H4 (cell line): ENCODE measurements around the gene HSPA14. TPM values are rescaled to one million over a fixed set of nuclear protein-coding genes. Genes with fewer than 3 reads are reported as not detected.
"Not testable (repeated sequence)": the region's sequence is repeated elsewhere in the genome, so short reads cannot be mapped to it uniquely, and the experiment has no call there.

ENCODE experiments used
- DNase-seq: peaks from one replicate; pipeline ENCODE4 v3.0.0-alpha.2; 2015; ENCODE audit warnings: low spot score
- total RNA-seq: library from RNA; depleted of rRNA; stranded (reverse); fragments of >200 nt; shearing (Covaris generic); gene quantifications from 2 replicates; pipeline ENCODE4 v1.2.3, GENCODE V29; 2014

HSPA14 gene
- total RNA-seq, 1 experiment from 2014 or later: 19.5 TPM

- no peak for DNase-seq
Measured at GRCh38 chr10:14837003-14837756, 926 bp upstream of the HSPA14 start.

- no peak for DNase-seq
Measured at GRCh38 chr10:14838582-14839304, 637 bp downstream of the HSPA14 start.

- no peak for DNase-seq
Measured at GRCh38 chr10:14839305-14839695, 1.2 kb downstream of the HSPA14 start.

- no peak for DNase-seq
Measured at GRCh38 chr10:14840178-14840577, 2.1 kb downstream of the HSPA14 start.

GRCh38 chr10:14843327-14843988 is 5.4 kb downstream of the HSPA14 start:
- no peak for DNase-seq

GRCh38 chr10:14844948-14845347 is 6.8 kb downstream of the HSPA14 start:
- no peak for DNase-seq

DNA sequence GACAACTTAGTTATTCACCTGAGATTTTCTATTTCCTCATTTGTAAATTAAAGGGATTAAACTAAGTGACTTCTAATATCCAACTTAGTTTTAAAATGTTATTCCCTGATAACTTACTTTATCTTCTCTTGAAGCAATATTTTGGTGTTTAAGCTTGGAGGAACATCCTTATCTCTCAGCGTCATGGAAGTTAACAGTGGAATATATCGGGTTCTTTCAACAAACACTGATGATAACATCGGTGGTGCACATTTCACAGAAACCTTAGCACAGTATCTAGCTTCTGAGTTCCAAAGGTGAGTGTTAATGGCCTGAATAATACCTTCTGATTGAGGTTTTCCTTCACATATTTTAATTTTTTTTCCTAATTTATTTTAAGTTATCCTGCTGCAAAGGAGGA is 14.1 kb downstream of the HSPA14 start:
- no peak for DNase-seq

DNA sequence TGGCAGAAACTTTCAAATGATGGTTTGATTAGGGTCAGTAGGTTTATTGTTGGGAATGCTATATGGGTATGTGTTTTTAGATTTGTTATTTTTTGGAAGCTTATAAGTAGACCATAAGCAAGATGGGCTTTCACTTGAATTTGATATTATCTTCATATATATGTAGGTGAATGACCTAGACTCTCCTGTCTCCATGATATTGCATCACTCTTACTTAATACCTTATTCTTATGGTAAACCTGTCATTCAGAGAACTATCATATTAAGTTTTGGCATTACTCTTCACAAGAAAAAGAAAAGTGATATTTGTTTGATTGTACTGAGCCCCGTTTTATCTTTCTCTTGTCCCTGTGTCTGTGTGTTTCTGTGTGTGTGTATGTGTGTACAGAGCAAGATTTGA is 17.3 kb downstream of the HSPA14 start:
- no peak for DNase-seq

DNA sequence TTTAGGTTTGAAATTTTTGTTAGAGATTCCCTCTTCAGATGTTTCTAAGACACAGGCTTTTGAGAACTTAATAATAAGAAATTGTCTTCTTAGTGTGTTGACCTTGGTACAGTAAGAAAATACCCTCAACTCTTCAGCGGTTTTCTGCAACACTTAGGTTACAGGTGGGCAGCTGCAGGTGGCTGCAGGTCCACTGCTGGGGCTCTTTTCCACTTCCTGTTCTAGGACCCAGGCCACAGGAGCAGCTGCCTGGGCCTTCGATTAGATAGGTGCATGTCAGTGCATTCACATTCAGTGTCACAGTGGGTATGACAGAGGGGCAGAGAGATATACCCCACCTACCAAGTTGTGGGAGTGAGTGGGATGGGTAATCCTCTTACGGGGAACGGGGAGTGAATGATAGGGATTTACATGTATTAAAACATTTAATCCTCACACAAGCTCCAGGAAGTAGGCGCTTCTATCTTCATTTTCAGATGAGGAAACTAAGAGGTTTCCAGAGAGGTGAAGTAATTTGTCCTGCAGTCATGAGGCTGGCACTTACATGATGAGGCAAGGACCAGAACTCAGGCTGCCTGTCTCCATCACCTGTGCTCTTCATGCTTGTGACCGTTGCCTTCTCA is 20.3 kb downstream of the HSPA14 start:
- DNase-seq: no peak

- no peak for DNase-seq
Measured at GRCh38 chr10:14859043-14859442, 20.9 kb downstream of the HSPA14 start.

DNA sequence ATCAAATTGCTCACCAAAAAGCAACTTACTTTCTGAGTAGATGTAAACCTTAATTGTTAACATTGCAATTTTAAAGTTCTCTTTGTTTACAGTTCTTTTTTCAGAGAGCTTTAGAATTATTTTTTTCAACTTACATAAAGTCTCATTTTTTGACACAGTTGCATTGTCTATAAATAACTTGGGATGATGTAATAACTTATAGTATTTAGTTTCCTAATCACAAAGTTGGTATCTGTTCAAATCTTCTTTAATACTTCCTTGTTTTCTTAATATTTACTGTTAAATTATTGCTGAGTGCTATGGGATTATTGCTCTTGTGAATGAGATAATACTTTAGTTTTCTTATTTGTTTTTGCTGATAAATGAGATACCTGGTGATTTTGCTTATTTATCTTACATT is 21.7 kb downstream of the HSPA14 start:
- DNase-seq: no peak

DNA sequence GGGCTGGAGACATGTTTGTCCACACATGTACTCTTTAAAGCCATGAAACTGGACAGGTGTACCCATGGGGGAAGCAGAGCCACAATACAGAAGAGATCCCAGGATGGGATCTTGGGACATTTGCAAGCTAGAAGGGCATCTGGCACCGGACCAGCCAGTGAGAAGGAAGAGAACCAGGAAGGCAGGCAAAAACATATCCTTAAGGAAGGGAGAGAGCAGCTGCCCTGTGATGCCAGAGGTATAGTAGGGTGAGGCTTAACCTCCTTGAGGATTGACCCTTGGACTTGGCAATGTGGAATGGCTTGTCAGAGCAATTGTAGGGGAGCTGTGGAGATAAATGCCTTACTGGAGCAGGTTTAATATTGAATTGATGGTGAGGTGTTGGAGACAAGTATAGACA is 22.7 kb downstream of the HSPA14 start:
- DNase-seq: no peak

DNA sequence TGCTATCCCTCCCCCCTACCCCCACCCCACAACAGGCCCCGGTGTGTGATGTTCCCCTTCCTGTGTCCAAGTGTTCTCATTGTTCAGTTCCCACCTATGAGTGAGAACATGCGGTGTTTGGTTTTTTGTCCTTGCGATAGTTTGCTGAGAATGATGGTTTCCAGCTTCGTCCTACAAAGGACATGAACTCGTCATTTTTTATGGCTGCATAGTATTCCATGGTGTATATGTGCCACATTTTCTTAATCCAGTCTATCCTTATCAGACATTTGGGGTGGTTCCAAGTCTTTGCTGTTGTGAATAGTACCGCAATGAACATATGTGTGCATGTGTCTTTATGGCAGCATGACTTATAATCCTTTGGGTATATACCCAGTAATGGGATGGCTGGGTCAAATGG is 26.4 kb downstream of the HSPA14 start:
- not testable (repeated sequence) for DNase-seq

DNA sequence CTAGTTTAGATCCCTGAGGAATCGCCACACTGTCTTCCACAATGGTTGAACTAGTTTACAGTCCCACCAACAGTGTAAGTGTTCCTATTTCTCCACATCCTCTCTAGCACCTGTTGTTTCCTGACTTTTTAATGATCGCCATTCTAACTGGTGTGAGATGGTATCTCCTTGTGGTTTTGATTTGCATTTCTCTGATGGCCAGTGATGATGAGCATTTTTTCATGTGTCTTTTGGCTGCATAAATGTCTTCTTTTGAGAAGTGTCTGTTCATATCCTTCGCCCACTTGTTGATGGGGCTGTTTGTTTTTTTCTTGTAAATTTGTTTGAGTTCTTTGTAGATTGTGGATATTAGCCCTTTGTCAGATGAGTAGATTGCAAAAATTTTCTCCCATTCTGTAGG is 26.8 kb downstream of the HSPA14 start:
- not testable (repeated sequence) for DNase-seq

- DNase-seq: no peak
Measured at GRCh38 chr10:14873090-14873760, 35.1 kb downstream of the HSPA14 start.

DNA sequence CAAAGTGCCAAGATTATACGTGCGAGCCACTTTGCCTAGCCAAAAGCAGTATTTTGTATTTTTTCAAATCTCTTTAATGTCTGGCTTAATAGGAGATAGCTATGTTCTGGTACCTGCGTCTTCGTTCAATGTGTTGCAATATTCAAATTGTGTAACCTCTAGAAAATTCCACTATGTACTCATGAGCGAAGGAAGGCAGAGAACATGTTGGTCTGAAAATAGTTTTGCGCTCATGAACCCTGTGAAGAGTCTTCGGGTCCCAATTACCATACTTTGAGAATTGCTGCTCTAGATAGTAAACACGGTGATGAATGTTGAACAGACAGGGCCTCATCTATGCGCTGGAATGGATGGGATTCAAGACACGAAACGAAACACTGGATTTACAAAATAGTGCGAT is 37.8 kb downstream of the HSPA14 start:
- no peak for DNase-seq

- DNase-seq: no peak
Measured at GRCh38 chr10:14876764-14877163, 38.7 kb downstream of the HSPA14 start.

DNA sequence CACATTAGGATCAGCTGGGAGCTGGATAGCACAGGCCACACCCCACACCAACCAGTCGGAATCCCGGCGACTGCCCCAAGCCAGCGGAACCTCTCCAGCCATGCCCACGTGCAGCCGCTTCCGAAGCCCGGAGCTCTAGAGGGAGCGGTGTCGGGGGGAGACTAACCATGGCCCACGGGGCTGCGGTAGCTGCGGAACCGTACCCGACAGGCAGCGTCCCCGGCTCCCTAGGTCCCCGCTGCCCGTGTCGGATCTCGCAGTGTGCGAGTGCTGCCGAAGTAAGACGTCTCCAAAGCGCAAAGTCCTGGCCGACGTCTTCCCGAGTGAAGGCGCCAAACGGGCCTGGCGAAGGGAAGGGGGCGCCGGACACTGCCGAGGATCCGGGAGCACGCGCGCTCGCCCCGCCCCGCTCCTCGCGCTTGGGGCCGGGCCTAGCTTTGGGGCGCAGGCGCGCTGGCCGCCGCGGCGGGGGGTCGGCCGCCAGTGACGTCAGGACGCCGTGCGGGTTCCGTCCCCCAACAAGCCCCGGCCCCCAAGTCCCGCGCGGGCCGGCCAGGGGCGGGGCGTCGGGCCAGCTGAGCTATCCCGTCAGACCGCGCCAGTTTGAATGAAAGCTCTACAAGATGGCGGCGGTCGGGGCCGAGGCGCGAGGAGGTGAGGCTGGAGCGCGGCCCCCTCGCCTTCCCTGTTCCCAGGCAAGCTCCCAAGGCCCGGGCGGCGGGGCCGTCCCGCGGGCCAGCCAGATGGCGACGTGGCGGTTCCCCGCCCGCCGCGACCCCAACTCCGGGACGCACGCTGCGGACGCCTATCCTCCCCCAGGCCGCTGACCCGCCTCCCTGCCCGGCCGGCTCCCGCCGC is 40.4 kb downstream of the HSPA14 start, which contains the start of gene SUV39H2:
SUV39H2 (plus strand) TSS at position 601 of the 858 bp plus-strand sequence; CDS start at position 624, 23 bp downstream.
- DNase-seq: peak; percentile 71

GRCh38 chr10:14879124-14879927 is 41.2 kb downstream of the HSPA14 start:
- DNase-seq: no peak

DNA sequence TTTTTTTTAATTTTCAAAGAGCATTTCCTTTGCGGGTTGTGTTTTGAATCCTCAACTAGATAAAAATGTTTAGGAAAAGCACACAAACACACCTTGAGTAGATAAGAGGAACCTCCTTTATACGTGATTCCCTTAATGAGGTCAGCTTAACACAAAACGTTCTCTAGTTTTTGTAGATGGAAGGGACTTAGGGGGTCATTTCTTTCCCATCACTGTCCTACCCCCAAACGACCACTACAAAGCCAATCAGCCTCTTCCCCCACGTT is 41.8 kb downstream of the HSPA14 start:
- no peak for DNase-seq
